HG02973 (cell line): Measurements from ENCODE around the gene DLG2.
A peak's percentile ranks its signal among the peaks of the same experiment; 100 is the strongest.
"Not testable (repeated sequence)": the region's sequence is repeated elsewhere in the genome, so short reads cannot be mapped to it uniquely, and the experiment has no call there.

Experiments used
- ATAC-seq: cut with Tn5 transposase; IDR thresholded peaks from one replicate; pipeline ENCODE4 v1.9.1; 2021; ENCODE audit warnings: moderate library complexity; ENCODE audit not compliant: unreplicated experiment

The DLG2 gene

DNA sequence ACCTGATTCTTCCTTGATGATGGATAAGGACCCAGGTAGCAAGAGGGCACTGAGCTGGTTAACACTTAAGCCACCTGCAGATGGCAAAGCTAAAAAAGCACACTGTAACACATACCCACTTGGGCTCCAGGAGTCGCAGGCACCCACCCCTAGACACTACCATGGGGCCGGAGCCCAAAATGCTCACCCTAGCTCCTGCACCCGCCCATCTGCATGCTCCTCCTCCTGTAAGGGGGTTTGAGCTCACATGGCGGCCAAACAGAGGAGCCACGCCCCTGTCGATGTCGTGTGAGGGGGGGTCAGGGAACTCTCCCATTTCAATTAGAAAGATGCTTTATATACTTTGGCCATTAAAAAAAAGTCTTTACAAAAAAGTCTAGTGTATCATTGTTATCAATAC is 370.7 kb downstream of the DLG2 start:
- no peak for ATAC-seq

DNA sequence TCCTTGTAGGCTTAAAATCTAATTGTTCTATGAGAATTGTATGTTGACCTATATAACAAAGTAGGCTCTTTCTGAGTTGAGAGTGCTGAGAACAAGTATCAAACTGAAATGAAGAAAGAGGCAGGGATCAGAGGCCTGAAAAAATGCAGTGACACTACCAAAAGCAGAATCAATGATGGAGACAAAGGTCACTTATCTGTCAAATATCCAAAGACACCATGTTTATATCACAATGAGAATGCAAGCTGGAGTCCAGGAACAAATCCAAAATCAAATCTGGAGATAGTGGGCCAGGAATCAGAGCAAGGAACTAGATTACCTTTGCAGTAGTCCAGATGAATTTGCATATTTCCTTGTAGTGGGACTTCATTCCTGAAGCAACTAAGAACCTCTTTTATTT is 377.7 kb downstream of the DLG2 start:
- ATAC-seq = no peak

DNA sequence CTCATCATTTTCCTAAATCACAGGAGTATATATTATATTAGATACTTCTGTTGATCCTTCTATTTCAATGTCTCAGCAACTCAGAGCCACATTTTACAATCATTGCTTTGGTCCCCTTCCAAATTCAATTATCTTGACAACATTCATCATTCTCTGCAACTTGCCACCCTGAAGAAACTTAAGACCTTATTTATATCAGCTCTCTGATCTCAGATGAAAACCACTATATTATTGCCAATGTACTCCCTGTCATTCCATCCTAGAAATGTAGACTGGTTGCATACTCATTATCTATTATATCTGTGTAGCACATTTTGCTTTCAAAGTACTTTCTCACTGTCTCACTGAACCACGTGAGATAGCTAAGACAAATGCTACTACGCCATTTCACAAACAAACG is 379.3 kb downstream of the DLG2 start:
- ATAC-seq = no peak

DNA sequence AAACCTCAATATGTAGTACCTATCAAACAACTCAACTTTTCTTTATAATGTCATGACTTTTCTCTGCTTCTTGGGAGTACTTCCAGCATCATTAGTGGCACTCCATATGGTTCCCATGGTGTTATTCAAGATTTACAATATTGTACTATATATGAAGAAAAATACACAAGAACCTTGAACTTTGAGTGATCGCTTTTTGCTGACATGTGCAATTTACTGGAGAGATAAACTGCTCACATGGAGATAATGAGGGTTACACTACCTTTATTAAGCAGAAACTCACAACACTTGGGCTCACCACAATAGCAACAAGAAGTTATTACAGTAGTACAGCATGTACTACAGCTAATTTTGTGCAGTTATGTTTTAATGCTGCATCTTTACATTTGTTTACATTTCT is 388.2 kb downstream of the DLG2 start:
- no peak for ATAC-seq

DNA sequence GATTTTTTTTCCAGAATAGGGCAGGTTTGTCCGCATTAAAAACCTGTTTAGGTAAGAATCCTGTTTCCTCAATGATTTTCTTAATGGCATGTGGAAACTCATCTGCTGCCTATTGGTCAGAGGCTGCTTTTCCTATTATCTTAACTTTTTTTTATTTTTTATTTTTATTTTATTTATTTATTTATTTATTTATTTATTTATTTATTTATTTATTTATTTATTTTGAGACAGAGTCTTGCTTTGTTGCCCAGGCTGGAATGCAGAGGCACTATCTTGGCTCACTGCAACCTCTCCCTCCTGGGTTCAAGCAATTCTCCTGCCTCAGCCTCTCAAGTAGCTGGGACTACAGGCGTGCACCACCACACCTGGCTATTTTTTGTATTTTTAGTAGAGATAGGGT is 389.1 kb downstream of the DLG2 start:
- ATAC-seq = not testable (repeated sequence)

DNA sequence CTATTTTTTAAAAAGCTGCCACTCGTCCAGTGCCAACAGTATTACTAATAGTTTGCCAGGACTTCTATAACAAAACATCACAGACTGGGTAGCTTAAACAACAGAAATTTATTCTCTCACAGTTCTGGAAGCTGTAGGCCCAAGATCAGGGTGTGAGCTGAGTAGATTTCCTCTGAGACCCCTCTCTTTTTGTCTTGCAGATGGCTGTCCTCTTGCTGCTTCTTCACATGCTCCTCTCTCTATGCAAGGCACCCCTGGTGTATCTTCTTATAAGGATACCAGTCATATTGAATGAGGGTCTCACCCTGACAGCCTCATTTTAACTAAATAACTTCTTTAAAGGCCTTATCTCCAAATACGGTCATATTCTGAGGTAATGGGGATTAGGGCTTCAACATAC is 390.9 kb downstream of the DLG2 start:
- no peak for ATAC-seq

DNA sequence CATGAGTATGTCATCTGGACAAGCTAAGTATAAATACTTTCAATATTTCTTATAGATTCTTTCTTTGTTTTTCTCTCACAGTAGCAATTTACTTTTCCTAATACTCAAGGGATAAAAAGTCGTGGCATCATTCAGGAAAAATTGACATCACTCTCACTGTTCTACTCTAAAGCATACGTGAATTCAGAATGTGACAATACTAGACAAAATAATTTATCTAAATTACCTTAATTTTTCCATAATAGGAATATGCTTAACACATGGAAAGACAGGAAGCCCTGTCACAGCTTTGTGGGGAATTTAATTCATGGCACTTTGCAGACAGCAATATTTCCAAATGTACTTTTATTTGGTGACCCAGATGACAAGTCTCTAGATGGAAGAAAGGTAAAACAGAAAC is 394.6 kb downstream of the DLG2 start:
- ATAC-seq = no peak

DNA sequence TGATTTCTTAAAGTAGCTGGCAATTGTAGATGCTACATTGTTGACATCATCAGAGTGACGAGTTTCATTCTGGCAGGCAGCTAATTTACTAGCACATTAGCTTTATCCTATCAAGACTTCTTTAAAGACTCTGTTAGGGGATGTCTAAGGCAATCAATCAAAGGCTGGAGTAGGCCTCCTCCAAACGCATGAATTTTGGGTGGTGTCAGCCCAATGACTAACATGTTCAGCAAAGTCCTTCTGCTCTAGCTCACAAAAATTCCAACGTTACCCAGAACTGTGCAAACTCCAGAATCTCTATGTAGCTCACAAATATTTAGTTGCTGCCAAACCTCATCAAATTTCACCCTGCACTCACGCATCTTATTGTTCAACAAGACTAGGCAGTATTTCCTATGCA is 395.6 kb downstream of the DLG2 start:
- ATAC-seq = no peak

DNA sequence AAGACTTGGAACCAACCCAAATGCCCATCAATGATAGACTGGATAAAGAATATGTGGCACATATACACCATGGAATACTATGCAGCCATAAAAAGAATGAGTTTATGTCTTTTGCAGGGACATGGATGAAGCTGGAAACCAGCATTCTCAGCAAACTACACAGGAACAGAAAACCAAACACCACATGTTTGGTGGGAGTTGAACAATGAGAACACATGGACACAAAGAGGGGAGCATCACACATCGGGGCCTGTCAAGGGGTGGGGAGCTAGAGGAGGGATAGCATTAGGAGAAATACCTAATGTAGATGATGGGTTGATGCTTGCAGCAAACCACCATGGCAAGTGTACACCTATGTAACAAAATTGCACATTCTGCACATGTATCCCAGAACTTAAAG is 397.4 kb downstream of the DLG2 start:
- ATAC-seq = not testable (repeated sequence)

DNA sequence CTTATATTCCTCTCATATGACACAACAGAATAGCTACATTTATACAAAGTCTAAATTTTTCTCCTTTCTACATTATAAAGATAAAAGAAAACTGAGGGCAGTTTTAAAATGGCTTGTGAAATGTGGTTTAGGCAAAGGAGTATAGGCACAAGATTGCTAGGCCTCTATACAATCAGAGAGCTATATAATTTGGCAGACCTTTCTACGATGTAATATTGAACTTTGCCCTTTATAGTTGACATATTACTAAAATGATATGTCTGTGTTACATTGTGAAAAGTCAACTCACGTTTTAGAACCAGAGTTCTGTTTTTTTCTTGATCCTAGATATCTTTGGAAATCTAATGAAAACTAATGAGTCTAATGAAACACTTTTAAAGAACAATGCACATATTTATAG is 430.2 kb downstream of the DLG2 start:
- ATAC-seq = no peak

DNA sequence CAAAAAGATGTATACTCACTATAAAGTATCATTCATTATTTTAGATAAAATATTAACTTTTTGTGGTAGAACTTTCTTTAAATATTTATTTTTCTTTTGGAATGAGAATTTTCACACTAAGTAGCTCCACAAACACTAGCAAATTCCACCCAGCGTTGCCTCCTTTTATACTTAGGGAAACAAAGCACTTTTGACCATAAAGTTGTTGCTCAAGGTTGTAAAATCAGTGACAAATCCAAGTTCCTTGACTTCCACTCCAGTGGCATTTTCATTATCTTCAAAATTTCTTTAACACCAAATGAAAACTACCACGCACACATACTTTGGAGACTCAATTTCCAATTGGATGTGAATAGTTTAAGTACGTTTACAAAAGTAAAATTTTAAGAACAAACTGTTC is 431.2 kb downstream of the DLG2 start:
- no peak for ATAC-seq

DNA sequence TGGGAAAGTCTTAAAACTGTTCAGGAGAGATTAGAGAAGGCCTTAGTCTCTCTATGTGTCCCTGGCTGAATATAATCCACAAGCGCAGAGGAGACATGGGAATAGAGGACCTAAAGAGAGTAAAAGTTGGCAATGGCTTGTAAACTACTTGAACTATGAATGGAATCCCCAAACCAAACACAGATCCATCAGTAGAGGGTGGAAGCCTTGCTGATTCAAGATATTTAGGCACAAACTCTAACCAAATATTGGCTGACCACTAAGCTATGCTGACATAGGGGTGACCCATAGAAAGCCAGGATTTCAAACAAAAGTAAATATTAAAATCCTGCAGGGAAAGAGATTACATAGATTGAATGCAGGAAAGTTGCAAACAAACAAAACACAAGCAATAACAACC is 439.2 kb downstream of the DLG2 start:
- no peak for ATAC-seq

DNA sequence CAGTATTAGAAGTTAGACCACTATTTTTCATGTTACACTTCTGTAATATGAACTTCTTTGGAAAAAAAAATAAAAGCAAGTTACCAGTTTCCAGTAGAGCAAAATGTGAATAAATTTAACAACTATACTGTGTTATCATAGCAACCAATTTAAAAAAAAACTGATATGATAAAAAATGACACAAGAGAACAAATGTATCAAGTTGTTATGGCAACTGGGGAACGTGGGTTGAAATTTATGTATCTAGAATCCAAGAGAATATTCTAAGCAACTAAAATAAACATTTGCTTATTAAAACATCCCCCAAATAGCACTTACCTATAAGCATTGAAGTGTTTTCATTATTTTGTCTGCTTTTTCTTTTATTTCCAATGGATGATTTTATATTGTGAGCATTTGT is 442.4 kb downstream of the DLG2 start:
- ATAC-seq = no peak

DNA sequence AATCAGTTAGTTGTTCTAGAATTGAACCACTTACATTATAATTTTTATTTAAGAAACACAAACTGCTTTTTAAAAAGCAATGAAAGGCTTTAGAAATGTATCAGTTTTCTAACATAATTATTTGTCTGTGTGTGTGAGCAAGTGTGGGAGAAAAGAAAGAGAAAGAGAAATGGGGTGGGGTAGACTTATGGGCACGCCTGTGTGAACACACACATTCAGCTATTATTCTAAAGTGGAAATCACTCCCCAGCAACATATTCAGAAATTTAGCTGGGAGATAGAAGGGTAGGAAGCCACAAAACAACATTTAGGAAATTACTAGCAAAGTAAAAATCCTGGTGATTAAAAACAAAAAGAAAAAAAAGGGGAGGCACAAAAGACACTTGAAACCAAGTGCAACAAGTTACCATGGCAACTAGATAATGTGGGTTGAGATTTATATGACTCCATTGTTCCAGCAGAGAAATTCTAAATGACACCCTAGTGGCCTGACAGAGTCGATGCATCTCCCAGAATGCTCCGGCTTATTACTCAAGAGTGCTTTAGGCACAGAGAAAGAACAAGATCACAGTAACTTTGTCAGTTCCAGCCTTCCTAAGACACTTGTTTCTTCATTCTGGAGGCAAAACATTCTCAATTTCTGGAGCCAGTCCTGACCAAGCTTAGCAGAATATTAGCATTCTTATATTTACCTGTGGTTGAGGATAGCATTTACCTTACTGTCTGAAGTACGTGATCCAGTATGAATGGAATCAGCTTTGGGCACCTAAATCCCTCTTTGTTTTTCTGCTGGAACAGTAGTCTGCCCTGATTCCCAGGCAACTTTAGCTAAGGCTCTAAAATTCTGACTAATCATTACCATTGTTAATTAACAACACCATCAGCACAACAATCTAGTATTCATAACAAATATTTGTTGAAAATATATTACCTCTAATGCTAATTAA is 444.4 kb downstream of the DLG2 start:
- peak; percentile 84 for ATAC-seq

DNA sequence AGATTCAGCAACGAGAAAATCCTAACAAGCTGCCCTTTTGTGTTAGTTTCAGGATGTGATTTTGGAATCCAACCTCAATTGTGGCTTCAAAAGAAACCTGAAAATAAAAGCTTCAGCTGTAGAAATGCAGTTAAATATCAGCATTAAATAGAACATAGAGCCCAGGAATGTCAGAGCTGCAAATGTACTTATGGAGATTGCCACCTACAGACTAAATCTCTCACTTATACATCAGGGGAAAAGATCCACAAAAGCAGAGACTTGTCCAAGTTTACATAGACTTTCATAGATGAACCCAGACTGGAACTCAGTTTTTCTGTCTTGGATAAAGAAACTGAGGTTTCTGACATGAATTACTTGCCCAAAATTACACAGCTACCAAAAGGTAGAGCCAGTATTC is 446.6 kb downstream of the DLG2 start:
- no peak for ATAC-seq

DNA sequence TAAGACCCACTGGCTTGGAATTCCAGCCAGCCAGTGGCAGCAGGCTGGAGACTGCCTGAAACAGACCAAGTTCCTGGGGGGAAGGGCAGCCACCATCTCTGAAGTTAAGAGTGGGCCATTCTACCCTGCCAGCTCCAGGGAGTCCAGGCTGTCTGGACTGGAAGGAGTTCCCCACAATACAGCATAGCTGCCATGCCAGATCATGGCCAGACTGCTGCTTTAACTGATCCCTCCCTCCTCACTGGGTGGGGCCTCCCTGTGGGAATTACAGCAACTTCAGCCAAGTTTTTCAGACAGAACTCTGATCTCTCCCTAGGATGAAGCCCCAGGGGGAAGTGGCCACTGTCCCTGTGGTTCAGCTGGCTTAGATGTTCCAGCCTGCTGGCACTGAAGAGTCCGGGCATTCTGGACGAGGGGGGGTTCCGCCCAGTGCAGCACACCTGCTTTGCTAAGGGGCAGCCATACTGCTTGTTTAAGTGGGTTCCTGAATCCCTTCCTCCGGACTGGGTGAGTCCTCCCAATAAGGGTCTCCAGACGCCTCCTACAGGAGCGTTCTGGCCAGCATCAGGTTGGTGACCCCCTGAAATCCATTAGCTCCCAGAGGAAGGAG is 455.4 kb downstream of the DLG2 start:
- no peak for ATAC-seq

DNA sequence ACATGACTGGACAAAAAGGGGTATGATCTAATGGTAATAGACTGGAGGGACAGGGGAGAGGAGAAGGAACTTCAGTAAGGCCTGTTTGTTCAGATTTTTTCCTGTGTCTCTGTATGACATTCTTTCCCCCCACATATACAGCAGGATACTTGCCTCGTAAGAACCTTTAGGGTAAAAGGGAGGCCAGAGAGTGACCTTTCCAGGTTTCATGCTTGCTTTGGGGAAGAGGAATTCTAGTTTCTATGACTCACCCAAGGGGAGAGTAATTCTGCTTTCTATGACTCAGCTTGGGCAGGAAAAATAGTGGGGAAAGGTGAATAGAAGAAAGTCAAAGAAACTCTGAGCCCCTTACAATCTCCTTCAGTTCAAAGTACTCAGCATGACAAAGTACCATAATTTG is 457.0 kb downstream of the DLG2 start:
- no peak for ATAC-seq

DNA sequence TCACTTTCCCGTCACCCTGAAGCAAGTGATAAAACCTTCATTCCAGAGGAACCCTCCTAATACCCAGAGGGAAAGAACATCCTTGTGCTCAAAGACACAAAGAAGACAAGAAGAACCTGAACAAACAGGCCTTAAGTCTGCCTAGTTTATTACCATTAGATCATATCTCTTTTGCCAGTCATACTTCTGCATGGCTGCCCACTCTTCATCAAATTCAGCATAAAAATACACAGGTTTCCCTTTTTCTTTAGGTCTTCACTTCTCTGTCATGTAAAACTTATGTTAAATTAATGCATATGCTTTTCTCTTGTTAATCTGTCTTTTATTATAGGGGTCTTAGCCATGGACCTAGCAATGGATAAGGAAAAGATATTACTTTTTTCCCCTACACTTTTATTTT is 459.7 kb downstream of the DLG2 start:
- ATAC-seq = no peak

DNA sequence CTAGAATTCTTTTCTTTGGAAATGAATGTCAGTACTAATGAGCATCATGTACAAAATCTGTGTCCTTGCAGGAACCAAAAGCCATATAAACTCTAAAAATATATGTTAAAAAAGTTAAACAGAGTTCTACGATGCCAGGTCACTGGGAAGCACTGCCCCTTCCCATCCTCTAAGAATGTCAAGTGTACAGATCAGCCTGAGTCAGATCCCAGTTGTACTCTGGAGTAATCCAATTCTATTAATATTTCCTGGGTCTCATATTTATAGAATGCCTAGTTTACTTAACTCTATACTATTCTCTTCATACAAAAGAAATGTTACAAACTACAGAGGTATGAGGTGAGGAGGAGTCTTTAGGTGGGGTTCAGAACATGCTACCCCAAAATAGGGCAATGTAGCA is 460.1 kb downstream of the DLG2 start:
- no peak for ATAC-seq

DNA sequence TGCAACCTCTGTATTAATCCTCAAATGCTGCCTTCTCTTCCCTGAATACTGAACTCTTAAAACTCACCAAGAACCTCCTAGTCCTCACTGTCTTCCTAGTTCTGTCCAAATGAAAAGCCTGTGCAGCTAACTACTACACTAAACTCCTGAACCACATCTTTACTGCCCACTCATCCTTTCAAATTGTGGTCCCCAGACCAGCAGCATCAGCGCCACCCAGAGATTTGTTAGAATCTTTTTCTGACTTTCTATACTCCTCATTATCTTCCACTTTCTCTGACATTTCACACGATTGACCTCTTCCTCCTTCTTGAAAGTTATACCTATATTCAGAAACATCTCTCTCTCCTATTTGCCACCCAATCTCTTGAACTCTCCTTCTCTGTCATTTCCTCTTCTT is 461.3 kb downstream of the DLG2 start:
- no peak for ATAC-seq

DNA sequence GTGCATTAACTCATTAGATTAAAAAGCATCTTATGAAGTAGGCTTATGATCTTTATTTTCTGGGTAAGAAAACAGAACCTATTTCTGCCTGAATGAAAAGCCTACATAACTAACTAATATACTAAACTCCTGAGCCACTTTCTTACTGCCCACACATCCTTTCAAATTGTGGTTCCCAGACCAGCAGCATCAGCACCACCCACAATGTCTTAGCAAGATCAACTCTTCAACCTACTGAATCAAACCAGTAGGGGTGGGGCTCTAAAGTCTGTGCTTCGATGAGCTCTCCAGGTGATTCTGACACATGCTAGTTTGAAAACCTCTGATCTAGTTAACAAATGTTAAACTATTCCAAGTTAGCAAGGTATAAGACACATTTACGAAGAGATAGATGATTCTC is 462.4 kb downstream of the DLG2 start:
- ATAC-seq = no peak

DNA sequence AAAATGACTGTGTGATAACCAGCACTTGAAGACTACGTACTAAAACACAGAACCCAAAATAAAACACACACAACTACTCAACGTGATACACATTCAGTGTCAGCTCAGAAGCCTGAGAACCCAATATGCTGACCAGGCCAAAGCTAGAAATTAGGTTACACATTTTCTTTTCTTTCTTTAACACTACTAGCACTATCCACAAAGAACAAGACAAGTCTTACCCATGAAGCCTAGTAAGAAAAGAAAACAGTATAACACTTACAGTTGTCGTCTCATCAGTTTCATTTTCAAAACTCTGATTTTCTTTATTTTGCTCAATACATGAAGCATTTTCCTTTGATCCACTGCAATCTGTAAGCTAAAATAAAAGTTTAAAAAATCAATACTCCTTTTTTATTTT is 472.9 kb downstream of the DLG2 start:
- ATAC-seq = no peak

DNA sequence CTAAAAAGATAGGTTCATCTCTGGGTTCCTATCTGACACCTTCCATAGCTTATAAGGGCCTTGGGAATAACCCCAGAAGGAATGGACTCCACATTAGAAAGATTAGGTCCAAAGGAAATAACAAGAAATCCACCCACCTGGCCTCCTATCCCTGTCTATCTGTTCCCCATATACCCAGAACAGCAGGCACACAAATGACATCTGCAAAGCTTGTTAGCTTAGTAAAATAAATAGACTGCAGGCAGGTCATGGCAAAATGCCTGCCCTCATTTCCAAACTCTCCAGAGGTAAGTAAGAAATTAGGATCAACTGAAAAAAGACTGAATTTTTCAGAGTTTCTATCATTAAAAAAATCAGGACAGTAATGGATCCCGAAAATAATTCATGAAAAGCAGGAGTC is 489.5 kb downstream of the DLG2 start:
- no peak for ATAC-seq
